ENCODE measurements around the gene SMARCC1. TPM values are rescaled to one million over a fixed set of nuclear protein-coding genes. Genes with fewer than 3 reads are reported as not detected.

Gene SMARCC1
- total RNA-seq, 1 experiment from 2014 or later = 43.1 TPM

DNA sequence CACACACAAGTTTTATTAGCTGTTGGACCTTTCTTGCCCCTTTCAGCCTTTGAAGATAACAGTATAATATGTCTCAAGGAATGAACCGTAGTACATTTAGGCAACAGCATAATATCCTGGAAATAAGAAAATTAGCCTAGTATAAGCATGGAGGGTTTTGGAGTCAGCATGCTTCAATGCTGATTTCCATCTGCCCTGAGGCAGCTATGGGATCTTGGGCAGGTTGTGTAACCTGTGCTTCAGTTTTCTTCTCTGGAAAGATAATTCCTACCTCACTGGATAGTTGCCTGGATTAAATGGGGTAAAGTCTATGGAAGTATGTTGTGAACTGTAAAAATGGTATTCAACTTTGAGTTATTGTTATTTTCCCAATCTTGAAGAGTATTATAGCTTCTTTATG is 22.9 kb upstream of the SMARCC1 start:
- CTCF ChIA-PET = interaction anchor here (0.5 kb wide), 1 partner anchor 19 kb away, joined by 8 read pairs; no protein-coding TSS in a partner anchor
- no peak overlapping the region for H3K27ac ChIP-seq (ENCODE audit: low read length)
- DNase-seq = peak; percentile 23
- TF ChIP-seq, protein P1, sequence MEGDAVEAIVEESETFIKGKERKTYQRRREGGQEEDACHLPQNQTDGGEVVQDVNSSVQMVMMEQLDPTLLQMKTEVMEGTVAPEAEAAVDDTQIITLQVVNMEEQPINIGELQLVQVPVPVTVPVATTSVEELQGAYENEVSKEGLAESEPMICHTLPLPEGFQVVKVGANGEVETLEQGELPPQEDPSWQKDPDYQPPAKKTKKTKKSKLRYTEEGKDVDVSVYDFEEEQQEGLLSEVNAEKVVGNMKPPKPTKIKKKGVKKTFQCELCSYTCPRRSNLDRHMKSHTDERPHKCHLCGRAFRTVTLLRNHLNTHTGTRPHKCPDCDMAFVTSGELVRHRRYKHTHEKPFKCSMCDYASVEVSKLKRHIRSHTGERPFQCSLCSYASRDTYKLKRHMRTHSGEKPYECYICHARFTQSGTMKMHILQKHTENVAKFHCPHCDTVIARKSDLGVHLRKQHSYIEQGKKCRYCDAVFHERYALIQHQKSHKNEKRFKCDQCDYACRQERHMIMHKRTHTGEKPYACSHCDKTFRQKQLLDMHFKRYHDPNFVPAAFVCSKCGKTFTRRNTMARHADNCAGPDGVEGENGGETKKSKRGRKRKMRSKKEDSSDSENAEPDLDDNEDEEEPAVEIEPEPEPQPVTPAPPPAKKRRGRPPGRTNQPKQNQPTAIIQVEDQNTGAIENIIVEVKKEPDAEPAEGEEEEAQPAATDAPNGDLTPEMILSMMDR (conservative IDR thresholded peaks at IDR 0.05; ENCODE audit: low read depth, low read length) = no peak
- no peak for TF ChIP-seq EZH2 (IDR thresholded peaks at IDR 0.05; ENCODE audit: low read length, unreplicated experiment)
- no peak for TF ChIP-seq EZH2phosphoT487 (IDR thresholded peaks at IDR 0.05; ENCODE audit: borderline replicate concordance, low read length)
- no peaks in the 10 kb centered on the region for H3K27me3 ChIP-seq (ENCODE audit: low read length)
- no peaks in the 10 kb centered on the region for H3K9me2 ChIP-seq (replicated peaks; ENCODE audit: low read length)
- no peak overlapping the region for H2AFZ ChIP-seq (ENCODE audit: low read length)
- no TSS peak for BruUV-seq (replicated peaks)
- H4K20me1 ChIP-seq (ENCODE audit: low read length) = no peaks in the 10 kb centered on the region
- peaks cover 20% of the 10 kb centered on the region for H3K79me2 ChIP-seq (ENCODE audit: low read length)
- no peak for ATAC-seq
- H3K36me3 ChIP-seq (ENCODE audit: low read depth, low read length) = no peaks in the 10 kb centered on the region; the same call in 1 of the 2 replicates
- no peak overlapping the region for H3K9ac ChIP-seq (ENCODE audit: low read length)
- H3F3A ChIP-seq (ENCODE audit: low read length, unreplicated experiment) = no peaks in the 10 kb centered on the region
- H3K4me2 ChIP-seq (ENCODE audit: low read length) = peak overlapping the region; percentile 98
- POLR2A ChIA-PET (ENCODE audit: unreplicated experiment) = no interaction called here
- H3K9me3 ChIP-seq (ENCODE audit: low read length) = no peaks in the 10 kb centered on the region
- intact Hi-C loops (cut with micrococcal nuclease) = loop anchor here (5.0 kb wide), 1 partner anchor 292 kb away; the partner anchor contains the start of gene ELP6
- peaks cover 17% of the 10 kb centered on the region; the same call in 1 of the 2 replicates for H3K4me1 ChIP-seq (ENCODE audit: insufficient read depth, low read length)
- H3K4me3 ChIP-seq (ENCODE audit: low read length) = peak overlapping the region; percentile 96; the same call in 1 of the 2 replicates

DNA sequence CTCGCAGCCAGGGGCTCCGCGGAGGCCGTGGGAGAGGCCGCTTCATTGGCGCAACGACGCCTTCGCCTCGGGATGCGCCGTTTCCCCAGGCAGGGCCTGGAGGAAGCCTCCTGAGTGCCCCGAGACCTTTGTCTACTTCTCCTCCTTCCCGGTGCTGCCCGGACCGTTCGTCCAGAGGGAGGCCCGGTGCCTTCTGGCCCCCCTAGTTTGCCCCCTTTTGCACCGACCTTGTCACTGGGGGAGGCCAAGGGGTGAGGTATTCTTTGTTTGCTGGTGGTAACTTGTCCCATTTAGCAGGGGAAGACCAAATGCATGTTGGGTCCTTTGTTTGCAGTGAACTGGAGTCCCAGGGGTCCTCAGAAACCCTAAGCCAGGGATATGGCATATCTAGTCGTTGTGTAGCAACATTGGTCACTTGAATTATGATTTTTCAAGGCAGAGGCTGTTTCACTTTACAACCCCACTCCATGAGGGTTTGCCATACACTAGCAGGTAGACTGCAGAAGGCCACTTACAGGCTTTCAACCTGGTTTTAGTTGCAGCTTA is 21.9 kb upstream of the SMARCC1 start:
- POLR2A ChIA-PET (ENCODE audit: unreplicated experiment) = no interaction called here
- Histone ChIP-seq H3K4me3 (ENCODE audit: low read length) (peak overlapping the region; percentile 96), H3K9me2 (replicated peaks; ENCODE audit: low read length) (no peaks in the 10 kb centered on the region), H3K4me1 (ENCODE audit: insufficient read depth, low read length) (peaks cover 17% of the 10 kb centered on the region; the same call in 1 of the 2 replicates), H2AFZ (ENCODE audit: low read length) (peak overlapping the region; percentile 99), H3K9ac (ENCODE audit: low read length) (peak overlapping the region; percentile 87), H4K20me1 (ENCODE audit: low read length) (no peaks in the 10 kb centered on the region), H3F3A (ENCODE audit: low read length, unreplicated experiment) (no peaks in the 10 kb centered on the region), H3K4me2 (ENCODE audit: low read length) (peak overlapping the region; percentile 98), H3K27me3 (ENCODE audit: low read length) (no peaks in the 10 kb centered on the region), H3K36me3 (ENCODE audit: low read depth, low read length) (no peaks in the 10 kb centered on the region; the same call in 1 of the 2 replicates), H3K79me2 (ENCODE audit: low read length) (peaks cover 20% of the 10 kb centered on the region), H3K9me3 (ENCODE audit: low read length) (no peaks in the 10 kb centered on the region), H3K27ac (ENCODE audit: low read length) (peak overlapping the region; percentile 84)
- TSS peak; percentile 47 for BruUV-seq (replicated peaks)
- CTCF ChIA-PET = no interaction called here
- DNase-seq = no peak
- TF ChIP-seq EZH2phosphoT487 (IDR thresholded peaks at IDR 0.05; ENCODE audit: borderline replicate concordance, low read length) = no peak
- TF ChIP-seq, protein P1 (conservative IDR thresholded peaks at IDR 0.05; ENCODE audit: low read depth, low read length) = no peak
- no peak for TF ChIP-seq EZH2 (IDR thresholded peaks at IDR 0.05; ENCODE audit: low read length, unreplicated experiment)
- ATAC-seq = no peak
- intact Hi-C loops (cut with micrococcal nuclease) = loop anchor here (5.0 kb wide), 1 partner anchor 291 kb away; the partner anchor contains the start of gene ELP6
